DOHH2 (cell line): ENCODE measurements around the gene PPP1R12C.

Experiments used
- H3F3A ChIP-seq: fragments of 200-600 bp; sonication (generic), shearing (Covaris generic); 2 replicates; pipeline ENCODE4 v1.6.0; 2016; ENCODE audit warnings: antibody characterized with exemption, mild to moderate bottlenecking; ENCODE audit not compliant: control insufficient read depth, insufficient read depth
- H3K27ac ChIP-seq: fragments of 200-600 bp; sonication (generic); 2 replicates; pipeline ENCODE4 v1.5.1; 2014; ENCODE audit warnings: low read depth, mild to moderate bottlenecking, low read length, moderate library complexity
- H3K27me3 ChIP-seq: fragments of 200-600 bp; sonication (generic); 2 replicates; pipeline ENCODE4 v1.6.1; 2014; ENCODE audit warnings: mild to moderate bottlenecking, low read length, mixed read lengths; ENCODE audit not compliant: control insufficient read depth
- H3K36me3 ChIP-seq: fragments of 200-600 bp; sonication (generic); 2 replicates; pipeline ENCODE4 v1.6.1; 2014; ENCODE audit warnings: mild to moderate bottlenecking, low read length, moderate library complexity, mixed read lengths; ENCODE audit not compliant: control insufficient read depth
- H3K4me1 ChIP-seq: fragments of 200-600 bp; sonication (generic); 2 replicates; pipeline ENCODE4 v1.6.1; 2014; ENCODE audit warnings: mild to moderate bottlenecking, low read length, mixed read lengths; ENCODE audit not compliant: control insufficient read depth
- H3K4me2 ChIP-seq: fragments of 200-600 bp; sonication (generic); 2 replicates; pipeline ENCODE4 v1.6.0; 2014; ENCODE audit warnings: mild to moderate bottlenecking, low read length, moderate library complexity
- H3K4me3 ChIP-seq: fragments of 200-600 bp; sonication (generic); 2 replicates; pipeline ENCODE4 v1.5.1; 2014; ENCODE audit warnings: mild to moderate bottlenecking, low read length, mixed read lengths
- H3K79me2 ChIP-seq: fragments of 200-600 bp; sonication (generic); 2 replicates; pipeline ENCODE4 v1.6.1; 2014; ENCODE audit warnings: mild to moderate bottlenecking, low read length, mixed read lengths; ENCODE audit not compliant: control insufficient read depth
- H3K9me2 ChIP-seq: fragments of 200-600 bp; sonication (generic); replicated peaks from 2 replicates; pipeline ENCODE4 v1.6.1; 2014; ENCODE audit warnings: mild to moderate bottlenecking, low read length, mixed read lengths; ENCODE audit not compliant: control insufficient read depth
- H3K9me3 ChIP-seq: fragments of 200-600 bp; sonication (generic); 2 replicates; pipeline ENCODE4 v1.6.1; 2014; ENCODE audit warnings: antibody characterized with exemption, low read length, mixed read lengths; ENCODE audit not compliant: control insufficient read depth, insufficient read depth
- H4K20me1 ChIP-seq: fragments of 200-600 bp; sonication (generic); 2 replicates; pipeline ENCODE4 v1.6.0; 2014; ENCODE audit warnings: low read depth, mild to moderate bottlenecking, antibody characterized with exemption, low read length, moderate library complexity; ENCODE audit not compliant: control insufficient read depth, insufficient read depth
- CTCF ChIP-seq: fragments of 200-600 bp; sonication (generic); IDR thresholded peaks from one replicate; pipeline ENCODE4 v1.5.1; 2014; ENCODE audit warnings: antibody characterized with exemption, mild to moderate bottlenecking, low read depth, low read length; ENCODE audit not compliant: poor library complexity, severe bottlenecking
- EZH2phosphoT487 ChIP-seq: fragments of 200-600 bp; sonication (generic); IDR thresholded peaks from 2 replicates; pipeline ENCODE4 v1.6.1; 2017; ENCODE audit warnings: borderline replicate concordance, mild to moderate bottlenecking, antibody characterized with exemption, low read length, moderate library complexity, mixed read lengths

PPP1R12C gene

DNA sequence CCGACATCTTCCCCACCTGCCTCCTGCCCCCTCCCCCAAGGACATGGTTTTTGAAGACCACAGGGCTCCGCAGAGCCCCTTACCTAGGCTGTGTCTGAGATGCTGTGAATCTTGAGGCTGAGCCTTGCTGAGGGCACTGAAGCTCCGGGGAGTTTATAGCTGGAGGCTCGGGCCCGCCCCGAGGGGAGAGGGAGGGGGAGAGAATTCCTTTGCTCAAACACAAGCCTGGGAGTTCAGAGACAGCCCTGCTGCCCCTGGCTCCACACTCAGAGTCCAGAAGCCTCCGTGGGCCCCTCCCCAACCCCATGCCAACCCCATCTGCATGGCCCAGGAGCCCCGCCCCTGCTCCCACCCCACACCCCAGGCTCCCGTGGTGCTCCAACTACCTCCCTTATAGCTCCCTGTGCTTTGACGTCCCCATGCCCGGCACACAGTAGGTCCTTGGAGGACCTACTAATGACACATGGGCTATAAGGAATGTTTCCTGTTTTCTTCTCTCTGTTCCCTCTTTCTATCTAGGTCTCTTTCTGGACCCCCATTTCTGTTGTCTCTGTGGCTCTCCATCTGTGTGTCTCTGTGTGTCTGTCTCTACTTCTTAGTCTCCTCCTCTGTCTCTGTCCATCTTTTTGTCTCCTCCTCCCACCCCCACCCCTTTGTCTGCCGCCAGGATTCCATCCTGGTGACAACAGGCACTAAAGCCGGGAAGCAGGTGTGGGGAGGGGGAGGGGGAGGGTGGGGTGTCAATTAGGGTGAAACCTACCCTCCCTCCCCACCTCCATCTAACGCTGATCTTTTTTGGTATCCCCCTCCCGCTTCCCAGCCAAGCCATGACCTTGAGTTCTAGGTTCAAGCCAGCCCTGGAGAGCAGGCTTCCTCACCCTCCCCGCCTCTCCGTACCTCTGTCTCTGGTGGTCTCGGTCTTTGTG lies 31.9 kb upstream of the PPP1R12C start, which contains the start of gene TNNT1:
Gene TNNT1, minus strand, starts transcription at position 129 of the 926 bp plus-strand sequence. CDS start 2,049 bp downstream, outside the sequence.
- Histone ChIP-seq H3K9me3 (peaks cover 29% of the 10 kb centered on the region), H3K9me2 (no peaks in the 10 kb centered on the region), H3K36me3 (peaks cover 5% of the 10 kb centered on the region; the same call in 1 of the 2 replicates), H3K4me1 (peaks cover 31% of the 10 kb centered on the region), H3F3A (peaks cover 15% of the 10 kb centered on the region), H3K4me2 (no peak within 1 kb of the TSS), H3K27me3 (peaks cover 12% of the 10 kb centered on the region), H3K4me3 (no peak within 1 kb of the TSS), H3K27ac (no peak within 1 kb of the TSS), H4K20me1 (no peaks in the 10 kb centered on the region), H3K79me2 (no peaks in the 10 kb centered on the region)
- TF ChIP-seq CTCF (no peak), EZH2phosphoT487 (no peak)

DNA sequence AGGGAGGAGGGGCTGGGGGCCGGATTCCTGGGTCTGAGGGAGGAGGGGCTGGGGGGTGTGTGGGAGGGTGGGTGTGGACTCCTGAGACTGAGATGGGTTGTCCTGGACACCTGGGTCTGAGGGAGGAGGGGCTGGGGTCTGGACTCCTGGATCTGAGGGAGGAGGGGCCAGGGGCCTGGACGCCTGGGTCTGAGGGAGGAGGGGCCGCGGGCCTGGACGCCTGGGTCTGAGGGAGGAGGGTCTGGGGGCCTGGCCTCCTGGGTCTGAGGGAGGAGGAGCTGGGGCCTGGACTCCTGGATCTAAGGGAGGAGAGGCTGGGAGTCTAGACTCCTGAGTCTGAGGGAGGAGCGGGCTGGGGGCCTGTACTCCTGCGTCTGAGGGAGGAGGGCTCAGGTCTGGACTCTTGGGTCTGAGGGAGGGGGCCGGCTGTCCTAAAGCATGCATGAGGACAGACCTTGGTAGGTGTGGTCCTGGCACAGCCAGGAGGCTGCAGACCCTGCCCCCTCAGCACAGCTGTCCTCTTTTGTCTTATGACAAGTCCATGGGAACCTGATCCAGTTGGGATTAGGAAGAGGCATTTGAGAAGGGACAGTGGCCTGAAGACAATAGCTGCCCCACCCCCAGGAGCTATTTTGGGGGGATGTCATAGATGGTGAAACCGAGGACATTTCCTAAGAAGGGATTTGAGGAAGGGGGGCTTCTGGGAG lies 30.3 kb upstream of the PPP1R12C start:
- Histone ChIP-seq H3K36me3 (peaks cover 5% of the 10 kb centered on the region; the same call in 1 of the 2 replicates), H3K27me3 (peaks cover 14% of the 10 kb centered on the region), H3K9me2 (no peaks in the 10 kb centered on the region), H3K4me3 (no peak overlapping the region), H3K4me2 (no peak overlapping the region), H3K79me2 (no peaks in the 10 kb centered on the region), H3K4me1 (peaks cover 22% of the 10 kb centered on the region), H4K20me1 (no peaks in the 10 kb centered on the region), H3F3A (peaks cover 15% of the 10 kb centered on the region), H3K9me3 (peaks cover 16% of the 10 kb centered on the region), H3K27ac (no peak overlapping the region)
- TF ChIP-seq CTCF (no peak), EZH2phosphoT487 (no peak)

DNA sequence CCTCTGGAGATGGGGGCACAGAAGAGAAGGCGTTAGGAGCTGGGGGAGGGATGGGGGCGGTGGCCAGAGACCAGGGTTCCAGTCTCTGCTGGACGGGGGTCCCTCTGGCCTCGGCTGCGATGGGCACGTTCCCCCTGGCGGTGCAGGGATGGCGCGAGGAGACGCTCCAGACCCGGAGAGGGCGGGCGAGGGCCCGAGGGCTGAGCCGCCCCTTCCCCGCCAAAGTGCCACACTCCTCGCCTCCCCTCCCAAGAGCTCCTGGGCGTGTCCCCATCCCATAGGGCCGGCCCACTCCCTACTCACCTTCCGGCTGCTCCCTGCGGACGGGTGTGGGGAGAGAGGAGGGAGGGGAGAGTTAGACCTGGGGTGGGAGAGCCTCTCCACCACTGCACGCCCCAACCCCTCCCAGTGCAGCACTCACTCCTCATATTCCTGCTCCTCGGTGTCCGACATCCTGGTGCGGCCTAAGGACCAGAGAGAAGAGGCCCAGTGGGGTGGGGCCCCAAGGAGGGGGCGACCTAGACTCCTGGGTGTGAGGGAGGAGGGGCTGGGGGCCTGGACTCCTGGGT lies 29.4 kb upstream of the PPP1R12C start:
- peaks cover 7% of the 10 kb centered on the region for H3K9me3 ChIP-seq
- no peaks in the 10 kb centered on the region for H3K9me2 ChIP-seq
- H3K4me1 ChIP-seq: peaks cover 13% of the 10 kb centered on the region
- H3K36me3 ChIP-seq: peaks cover 5% of the 10 kb centered on the region; the same call in 1 of the 2 replicates
- peaks cover 6% of the 10 kb centered on the region for H3F3A ChIP-seq
- H3K27ac ChIP-seq: no peak overlapping the region
- no peaks in the 10 kb centered on the region for H3K79me2 ChIP-seq
- H3K4me2 ChIP-seq: peak overlapping the region; percentile 21; the same call in 1 of the 2 replicates
- TF ChIP-seq CTCF: no peak
- no peak for TF ChIP-seq EZH2phosphoT487
- no peak overlapping the region for H3K4me3 ChIP-seq
- H3K27me3 ChIP-seq: peaks cover 14% of the 10 kb centered on the region
- no peaks in the 10 kb centered on the region for H4K20me1 ChIP-seq
